Panc1 (cell line): Measurements from ENCODE around the gene RASD2. TPM values are rescaled to one million over a fixed set of nuclear protein-coding genes. Genes with fewer than 3 reads are reported as not detected.
A peak's percentile ranks its signal among the peaks of the same experiment; 100 is the strongest.

ENCODE experiments used
- ATAC-seq: fragments of 200-7000 bp; cut with Tn5 transposase; 2 replicates; pipeline ENCODE4 v1.9.1; 2020; ENCODE audit warnings: mild to moderate bottlenecking, moderate library complexity
- BruUV-seq: library from RNA; stranded (reverse); fragments of 400-500 nt; replicated peaks from 2 replicates; lab custom pipeline; 2021; lab: Mats Ljungman, UMichigan
- CTCF ChIA-PET: fragments of 300-600 bp; sonication (Branson Sonifier 250); formaldehyde crosslinking; loops from one replicate; lab custom pipeline; 2022; ENCODE audit warnings: antibody characterized with exemption; lab: Charles Lee
- POLR2A ChIA-PET: fragments of 300-600 bp; sonication (Branson Sonifier 250); formaldehyde crosslinking; loops from one replicate; lab custom pipeline; 2022; ENCODE audit warnings: antibody characterized with exemption; lab: Charles Lee
- DNase-seq: peaks from one replicate; pipeline ENCODE4 v3.0.0-alpha.2; 2010; ENCODE audit warnings: low read depth, low spot score
- H3K27ac ChIP-seq: 2 replicates; pipeline ENCODE4 v1.5.1; 2011; ENCODE audit warnings: mild to moderate bottlenecking, low read length, inconsistent platforms
- H3K27me3 ChIP-seq: fragments of 200-500 bp; sonication (Bioruptor generic); 2 replicates; pipeline ENCODE4 v1.6.0; 2014; ENCODE audit warnings: low read length, inconsistent platforms; ENCODE audit not compliant: control insufficient read depth, insufficient read depth
- H3K36me3 ChIP-seq: fragments of 200-500 bp; sonication (Bioruptor generic); 2 replicates; pipeline ENCODE4 v1.5.1; 2014; ENCODE audit warnings: inconsistent platforms, mild to moderate bottlenecking, low read length, moderate library complexity; ENCODE audit not compliant: control insufficient read depth, insufficient read depth
- H3K4me1 ChIP-seq: 2 replicates; pipeline ENCODE4 v1.5.1; 2011; ENCODE audit warnings: inconsistent platforms, mild to moderate bottlenecking, low read length, moderate library complexity; ENCODE audit not compliant: control insufficient read depth, insufficient read depth
- H3K4me3 ChIP-seq, 2 experiments: 2 replicates each; pipeline ENCODE4 v1.5.1; 2011 to 2012; ENCODE audit warnings: low read depth in 2 of 2, low read length in 2 of 2, mild to moderate bottlenecking in 2 of 2, inconsistent platforms in 1 of 2, moderate library complexity in 1 of 2
- H3K9me3 ChIP-seq: fragments of 200-500 bp; sonication (Bioruptor generic); 2 replicates; pipeline ENCODE4 v1.5.1; 2014; ENCODE audit warnings: low read depth, mild to moderate bottlenecking, inconsistent platforms, low read length, moderate library complexity; ENCODE audit not compliant: control insufficient read depth, insufficient read depth
- POLR2AphosphoS5 ChIP-seq: IDR thresholded peaks from 2 replicates; pipeline ENCODE4 v1.6.1; 2012; ENCODE audit warnings: mild to moderate bottlenecking, low read depth, low read length, moderate library complexity
- SIN3A ChIP-seq: IDR thresholded peaks from 2 replicates; pipeline ENCODE4 v1.6.1; 2012; ENCODE audit warnings: low read depth, mild to moderate bottlenecking, low read length, moderate library complexity, borderline replicate concordance; ENCODE audit not compliant: insufficient read depth
- TCF7L2 ChIP-seq: IDR thresholded peaks from 2 replicates; pipeline ENCODE4 v1.6.1; 2011; ENCODE audit warnings: mild to moderate bottlenecking, low read depth, low read length, inconsistent platforms
- in situ Hi-C: cut with HindIII; loops from 2 replicates; pipeline ENCODE4 v1.10.0; 2016; ENCODE audit warnings: low sequenced_read_pairs, low pct_unique_long_range_greater_than_20kb
- intact Hi-C: fragments of 100-400 bp; cut with micrococcal nuclease; formaldehyde crosslinking; loops from one replicate; pipeline ENCODE4 v1.10.0; 2022; ENCODE audit not compliant: unreplicated experiment
- total RNA-seq: library from RNA; stranded (reverse); gene quantifications from one replicate; pipeline ENCODE4 v1.2.1, GENCODE V29; 2021; ENCODE audit not compliant: unreplicated experiment
- TF ChIP-seq, protein P1 (sequence below), 2 experiments: IDR thresholded peaks; 2 replicates each; pipeline ENCODE4 v1.6.1; 2011 to 2012; ENCODE audit warnings: low read depth in 2 of 2, control low read depth in 1 of 2, low read length in 1 of 2, mild to moderate bottlenecking in 1 of 2, moderate library complexity in 1 of 2; ENCODE audit not compliant: insufficient read depth in 1 of 2
- TF ChIP-seq, protein P2 (sequence below): fragments of 450-650 bp; IDR thresholded peaks from 2 replicates; pipeline ENCODE4 v1.5.1; 2017; ENCODE audit warnings: mild to moderate bottlenecking

The RASD2 gene
- total RNA-seq, 1 experiment from 2014 or later, result 26.7 TPM

GRCh38 chr22:35580351-35581022 is 39.9 kb downstream of the RASD2 start:
- in situ Hi-C loops, result no loop called here

GRCh38 chr22:35581023-35581413 is 40.4 kb downstream of the RASD2 start:
- intact Hi-C loops (loop anchor here (10.0 kb wide), 1 partner anchor 226 kb away; no protein-coding TSS in a partner anchor), in situ Hi-C loops (no loop called here)
- ATAC-seq (no peak), DNase-seq (no peak)
- Histone ChIP-seq H3K36me3 (no peaks in the 10 kb centered on the region), H3K4me1 (peaks cover 23% of the 10 kb centered on the region), H3K27me3 (no peaks in the 10 kb centered on the region), H3K4me3 (no peak overlapping the region), H3K9me3 (no peaks in the 10 kb centered on the region), H3K27ac (peak overlapping the region; percentile 99; the same call in 1 of the 2 replicates)
- CTCF ChIA-PET, result no interaction called here
- BruUV-seq, result no TSS peak
- POLR2A ChIA-PET, result no interaction called here
- TF ChIP-seq, protein P1, sequence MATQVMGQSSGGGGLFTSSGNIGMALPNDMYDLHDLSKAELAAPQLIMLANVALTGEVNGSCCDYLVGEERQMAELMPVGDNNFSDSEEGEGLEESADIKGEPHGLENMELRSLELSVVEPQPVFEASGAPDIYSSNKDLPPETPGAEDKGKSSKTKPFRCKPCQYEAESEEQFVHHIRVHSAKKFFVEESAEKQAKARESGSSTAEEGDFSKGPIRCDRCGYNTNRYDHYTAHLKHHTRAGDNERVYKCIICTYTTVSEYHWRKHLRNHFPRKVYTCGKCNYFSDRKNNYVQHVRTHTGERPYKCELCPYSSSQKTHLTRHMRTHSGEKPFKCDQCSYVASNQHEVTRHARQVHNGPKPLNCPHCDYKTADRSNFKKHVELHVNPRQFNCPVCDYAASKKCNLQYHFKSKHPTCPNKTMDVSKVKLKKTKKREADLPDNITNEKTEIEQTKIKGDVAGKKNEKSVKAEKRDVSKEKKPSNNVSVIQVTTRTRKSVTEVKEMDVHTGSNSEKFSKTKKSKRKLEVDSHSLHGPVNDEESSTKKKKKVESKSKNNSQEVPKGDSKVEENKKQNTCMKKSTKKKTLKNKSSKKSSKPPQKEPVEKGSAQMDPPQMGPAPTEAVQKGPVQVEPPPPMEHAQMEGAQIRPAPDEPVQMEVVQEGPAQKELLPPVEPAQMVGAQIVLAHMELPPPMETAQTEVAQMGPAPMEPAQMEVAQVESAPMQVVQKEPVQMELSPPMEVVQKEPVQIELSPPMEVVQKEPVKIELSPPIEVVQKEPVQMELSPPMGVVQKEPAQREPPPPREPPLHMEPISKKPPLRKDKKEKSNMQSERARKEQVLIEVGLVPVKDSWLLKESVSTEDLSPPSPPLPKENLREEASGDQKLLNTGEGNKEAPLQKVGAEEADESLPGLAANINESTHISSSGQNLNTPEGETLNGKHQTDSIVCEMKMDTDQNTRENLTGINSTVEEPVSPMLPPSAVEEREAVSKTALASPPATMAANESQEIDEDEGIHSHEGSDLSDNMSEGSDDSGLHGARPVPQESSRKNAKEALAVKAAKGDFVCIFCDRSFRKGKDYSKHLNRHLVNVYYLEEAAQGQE (IDR thresholded peaks at IDR 0.05; ENCODE audit: insufficient read depth in 1 of 2, low read depth in 2 of 2, low read length in 1 of 2), result no peak
- TF ChIP-seq POLR2AphosphoS5, result no peak
- TF ChIP-seq TCF7L2, result no peak
- TF ChIP-seq SIN3A, result no peak
- TF ChIP-seq, protein P2, sequence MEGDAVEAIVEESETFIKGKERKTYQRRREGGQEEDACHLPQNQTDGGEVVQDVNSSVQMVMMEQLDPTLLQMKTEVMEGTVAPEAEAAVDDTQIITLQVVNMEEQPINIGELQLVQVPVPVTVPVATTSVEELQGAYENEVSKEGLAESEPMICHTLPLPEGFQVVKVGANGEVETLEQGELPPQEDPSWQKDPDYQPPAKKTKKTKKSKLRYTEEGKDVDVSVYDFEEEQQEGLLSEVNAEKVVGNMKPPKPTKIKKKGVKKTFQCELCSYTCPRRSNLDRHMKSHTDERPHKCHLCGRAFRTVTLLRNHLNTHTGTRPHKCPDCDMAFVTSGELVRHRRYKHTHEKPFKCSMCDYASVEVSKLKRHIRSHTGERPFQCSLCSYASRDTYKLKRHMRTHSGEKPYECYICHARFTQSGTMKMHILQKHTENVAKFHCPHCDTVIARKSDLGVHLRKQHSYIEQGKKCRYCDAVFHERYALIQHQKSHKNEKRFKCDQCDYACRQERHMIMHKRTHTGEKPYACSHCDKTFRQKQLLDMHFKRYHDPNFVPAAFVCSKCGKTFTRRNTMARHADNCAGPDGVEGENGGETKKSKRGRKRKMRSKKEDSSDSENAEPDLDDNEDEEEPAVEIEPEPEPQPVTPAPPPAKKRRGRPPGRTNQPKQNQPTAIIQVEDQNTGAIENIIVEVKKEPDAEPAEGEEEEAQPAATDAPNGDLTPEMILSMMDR, result no peak

More at GRCh38 chr22:35580351-35581022, 39.9 kb downstream of the RASD2 start:
- BruUV-seq, result no TSS peak
- TF ChIP-seq, protein P2, result no peak
- no peak for TF ChIP-seq POLR2AphosphoS5
- TF ChIP-seq, protein P1 (IDR thresholded peaks at IDR 0.05; ENCODE audit: insufficient read depth in 1 of 2, low read depth in 2 of 2, low read length in 1 of 2), result no peak
- TF ChIP-seq SIN3A, result no peak
- TF ChIP-seq TCF7L2, result no peak
- peak overlapping the region; percentile 73; the same call in 1 of the 2 replicates for H3K27ac ChIP-seq
- ATAC-seq (no peak), DNase-seq (no peak)
- H3K27me3 ChIP-seq, result no peaks in the 10 kb centered on the region
- no peak overlapping the region for H3K4me3 ChIP-seq
- H3K4me1 ChIP-seq, result peaks cover 19% of the 10 kb centered on the region
- no peaks in the 10 kb centered on the region for H3K9me3 ChIP-seq
- intact Hi-C loops, result loop anchor here (10.0 kb wide), 1 partner anchor 226 kb away; no protein-coding TSS in a partner anchor
- ChIA-PET POLR2A (no interaction called here), CTCF (interaction anchor here (0.7 kb wide), 1 partner anchor 154 kb away, joined by 11 read pairs; no protein-coding TSS in a partner anchor)
- H3K36me3 ChIP-seq, result no peaks in the 10 kb centered on the region
